GM18517 (cell line): ENCODE results near the gene TMEM134.

Experiments used
- ATAC-seq: cut with Tn5 transposase; IDR thresholded peaks from one replicate; pipeline ENCODE4 v1.9.1; 2021; ENCODE audit warnings: mild to moderate bottlenecking, moderate library complexity; ENCODE audit not compliant: unreplicated experiment

TMEM134 gene

GRCh38 chr11:67500831-67501715, 32.0 kb upstream of the TMEM134 start:
- ATAC-seq: no peak

- no peak for ATAC-seq
Measured at GRCh38 chr11:67500484-67500821, 31.4 kb upstream of the TMEM134 start.

- ATAC-seq: no peak
Measured at GRCh38 chr11:67499808-67500483, 30.9 kb upstream of the TMEM134 start.

- no peak for ATAC-seq
Measured at GRCh38 chr11:67498544-67498972, 29.5 kb upstream of the TMEM134 start.

GRCh38 chr11:67497656-67498291, 28.7 kb upstream of the TMEM134 start:
- ATAC-seq: no peak

GRCh38 chr11:67496113-67496512, 27.1 kb upstream of the TMEM134 start:
- ATAC-seq: no peak

- no peak for ATAC-seq
Measured at GRCh38 chr11:67495234-67496005, 26.4 kb upstream of the TMEM134 start.

- ATAC-seq: no peak
Measured at GRCh38 chr11:67494371-67495233, 25.6 kb upstream of the TMEM134 start.

GRCh38 chr11:67493548-67494370, 24.7 kb upstream of the TMEM134 start:
- ATAC-seq: no peak

GRCh38 chr11:67492801-67493547, 23.9 kb upstream of the TMEM134 start:
- ATAC-seq: no peak

- no peak for ATAC-seq
Measured at GRCh38 chr11:67492069-67492727, 23.1 kb upstream of the TMEM134 start.

GRCh38 chr11:67491276-67492068, 22.4 kb upstream of the TMEM134 start:
- no peak for ATAC-seq

GRCh38 chr11:67490727-67491065, 21.6 kb upstream of the TMEM134 start:
- no peak for ATAC-seq

- no peak for ATAC-seq
Measured at GRCh38 chr11:67489885-67490726, 21.1 kb upstream of the TMEM134 start.

- no peak for ATAC-seq
Measured at GRCh38 chr11:67489203-67489884, 20.3 kb upstream of the TMEM134 start.
